EL (cell line): Measurements from ENCODE around the gene INS.
"Not testable (repeated sequence)": the region's sequence is repeated elsewhere in the genome, so short reads cannot be mapped to it uniquely, and the experiment has no call there.

Source experiments
- DNase-seq: peaks from one replicate; pipeline ENCODE4 v3.0.0-alpha.2; 2016

Gene INS

GRCh38 chr11:2131371-2132236 is 29.4 kb downstream of the INS start:
- no peak for DNase-seq

DNA sequence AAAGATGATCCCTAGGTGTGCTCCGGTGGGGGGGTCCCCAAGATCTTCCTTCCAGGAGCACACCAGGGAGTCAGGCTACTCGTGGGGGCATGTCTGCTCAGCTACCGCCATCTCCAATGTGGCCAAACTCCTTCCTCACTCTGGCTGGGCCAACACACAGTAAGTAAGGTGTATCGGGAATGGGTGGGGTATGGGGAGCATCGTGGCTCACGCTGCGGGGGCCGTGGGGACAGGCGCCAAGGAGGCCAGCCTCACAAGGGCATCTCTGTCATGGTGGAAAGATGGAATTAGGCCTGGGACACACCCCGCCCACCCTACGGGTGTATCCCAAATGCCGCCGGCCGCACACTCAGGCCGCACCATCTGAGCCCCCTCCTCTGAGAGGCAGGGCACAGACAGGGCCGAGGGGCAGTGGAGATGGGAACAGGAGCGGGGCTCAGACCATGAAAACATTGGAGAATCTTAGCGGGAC is 30.1 kb downstream of the INS start:
- no peak for DNase-seq

DNA sequence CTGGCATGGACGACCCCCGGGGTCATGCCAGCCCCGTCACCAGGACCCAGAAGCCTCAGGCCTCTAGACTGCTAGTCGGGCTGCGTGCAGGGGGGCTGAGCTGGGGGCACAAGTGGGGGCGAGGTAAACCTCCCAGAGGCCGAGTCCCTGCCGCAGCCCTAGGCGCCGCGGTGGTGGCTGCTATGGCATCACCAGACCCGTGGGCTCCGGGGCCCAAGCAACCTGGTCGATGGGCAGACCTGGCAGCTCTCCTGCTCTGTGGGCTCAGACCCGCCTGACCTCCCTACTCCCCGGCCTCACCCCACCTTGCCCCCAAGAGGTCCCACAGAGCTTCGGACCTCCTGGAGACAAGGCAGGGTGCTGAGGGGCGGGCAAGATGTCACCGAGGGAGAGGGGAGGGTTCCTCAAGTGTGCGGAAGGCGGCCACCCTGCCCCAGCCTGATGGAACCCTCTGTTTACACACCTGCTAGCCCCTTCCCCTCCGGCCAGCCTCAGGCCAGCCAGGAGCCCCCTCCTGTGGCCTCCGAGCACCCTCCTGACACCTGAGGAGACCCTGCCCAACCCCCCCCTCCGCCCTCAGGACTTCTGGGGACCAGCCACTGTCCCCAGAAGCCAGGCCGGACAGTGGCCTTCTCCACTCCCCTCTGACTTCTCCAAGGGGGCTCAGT is 31.2 kb downstream of the INS start:
- DNase-seq: no peak

- no peak for DNase-seq
Measured at GRCh38 chr11:2129308-2129698, 31.7 kb downstream of the INS start.

- DNase-seq: no peak
Measured at GRCh38 chr11:2128511-2129307, 32.3 kb downstream of the INS start.

GRCh38 chr11:2128130-2128510 is 32.9 kb downstream of the INS start:
- DNase-seq: no peak

GRCh38 chr11:2127482-2128129 is 33.4 kb downstream of the INS start:
- DNase-seq: no peak

GRCh38 chr11:2126520-2127085 is 34.4 kb downstream of the INS start:
- DNase-seq: no peak

- DNase-seq: not testable (repeated sequence)
Measured at GRCh38 chr11:2124736-2125484, 36.1 kb downstream of the INS start.

DNA sequence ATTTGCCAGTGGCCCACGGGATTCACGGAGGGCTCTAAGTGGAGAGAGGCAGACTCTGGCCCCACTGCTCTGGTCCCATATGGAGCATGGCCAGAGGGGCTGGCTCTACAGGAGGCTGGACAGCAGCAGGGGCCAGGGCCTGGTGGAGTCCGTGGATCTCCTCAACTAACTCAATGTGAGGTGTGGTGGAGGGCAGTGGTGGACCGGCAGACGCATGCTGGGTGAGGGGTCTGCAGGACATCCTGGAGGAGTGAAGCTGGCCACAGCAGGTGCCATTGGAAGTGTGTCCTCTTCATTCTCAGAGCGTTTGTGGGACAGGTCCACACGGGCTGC is 37.4 kb downstream of the INS start:
- no peak for DNase-seq

- no peak for DNase-seq
Measured at GRCh38 chr11:2122907-2123627, 37.9 kb downstream of the INS start.

- peak; percentile 56 for DNase-seq
Measured at GRCh38 chr11:2122222-2122906, 38.6 kb downstream of the INS start.

DNA sequence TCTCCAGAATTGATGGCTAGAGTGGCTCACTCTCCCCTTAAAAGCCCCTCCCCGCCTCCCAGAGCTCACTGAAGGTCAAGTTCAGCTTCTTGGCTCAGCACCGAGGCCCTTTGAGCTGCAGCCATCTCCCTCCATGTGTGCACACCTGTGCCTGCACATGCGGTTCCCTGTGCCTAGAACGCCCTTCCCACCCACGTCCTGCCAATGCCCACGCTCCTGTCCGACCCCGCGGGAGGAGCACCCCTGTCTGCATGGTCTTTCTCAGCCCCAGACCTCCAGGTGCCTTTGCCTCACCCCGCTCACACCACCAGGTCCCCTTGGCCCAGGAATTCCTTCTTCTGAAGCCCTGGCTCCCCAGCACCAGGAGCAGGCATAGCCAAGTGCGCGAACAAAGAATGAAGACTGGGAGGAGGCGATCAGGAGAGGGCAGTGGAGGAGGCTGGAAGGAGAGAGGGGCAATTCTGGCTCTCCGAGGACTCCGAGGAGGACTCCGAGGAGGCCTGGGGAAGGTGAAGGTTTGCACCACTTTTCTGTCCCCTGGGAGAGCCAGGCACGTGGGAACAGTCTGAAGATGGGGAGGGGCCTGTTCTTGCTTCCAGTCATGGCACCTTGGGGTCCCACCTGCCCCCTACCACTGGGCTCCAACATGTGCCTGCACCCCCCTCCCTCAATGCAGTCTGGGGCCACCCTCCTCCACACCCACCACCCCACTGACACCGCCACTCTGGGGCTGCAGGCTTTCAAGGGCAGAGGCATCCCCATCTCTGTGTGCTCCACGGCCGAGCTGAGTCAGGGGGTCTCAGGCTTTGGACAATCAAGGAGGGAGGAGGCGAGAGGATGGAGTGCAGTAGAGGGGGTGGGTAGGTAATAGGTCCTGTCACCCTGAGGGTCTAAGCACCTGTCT is 39.5 kb downstream of the INS start:
- DNase-seq: no peak

- no peak for DNase-seq
Measured at GRCh38 chr11:2120359-2121100, 40.5 kb downstream of the INS start.

DNA sequence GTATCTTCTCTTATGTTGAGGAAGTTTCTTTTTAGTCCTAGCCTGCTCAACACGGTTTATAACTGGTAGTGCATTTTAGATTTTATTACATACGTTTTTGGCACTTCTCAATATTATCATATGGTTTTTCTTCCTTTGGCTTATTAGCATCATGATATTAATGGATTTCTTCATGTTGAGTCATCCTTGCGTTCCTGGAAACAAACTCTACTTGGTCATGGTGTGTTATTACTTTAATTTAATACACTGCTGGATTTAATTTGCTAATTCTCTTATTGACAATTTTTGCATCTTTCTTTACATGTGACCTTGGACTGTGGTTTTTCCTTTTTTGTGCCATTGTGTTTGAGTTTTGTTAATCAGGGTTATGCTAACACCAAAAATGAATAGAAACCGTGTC is 42.3 kb downstream of the INS start:
- DNase-seq: no peak

DNA sequence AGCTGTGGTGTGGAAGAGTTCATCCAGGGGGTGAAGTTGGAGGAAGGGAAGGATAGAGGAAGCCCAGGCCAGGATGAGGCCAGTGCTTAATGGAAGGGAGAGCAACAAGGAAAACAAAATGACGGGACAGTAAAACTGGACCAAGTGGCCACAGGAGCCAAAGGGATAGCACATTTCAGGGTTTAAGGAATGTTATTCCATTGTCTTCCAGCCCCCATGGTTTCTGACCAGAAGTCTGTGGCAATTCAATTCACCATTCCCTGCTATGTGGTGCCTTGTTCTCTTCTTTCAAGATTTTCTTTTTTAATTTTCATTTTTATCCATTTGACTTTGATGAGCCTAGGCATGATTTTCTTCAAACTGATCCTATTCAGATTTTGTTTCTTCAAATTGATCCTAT is 44.3 kb downstream of the INS start:
- no peak for DNase-seq

- DNase-seq: no peak
Measured at GRCh38 chr11:2115308-2115707, 45.7 kb downstream of the INS start.

GRCh38 chr11:2114430-2115241 is 46.4 kb downstream of the INS start:
- DNase-seq: no peak
